Hematopoietic multipotent progenitor cell (in vitro differentiated cells): Measurements from ENCODE around the gene COMMD3. TPM values are rescaled to one million over a fixed set of nuclear protein-coding genes. Genes with fewer than 3 reads are reported as not detected.
"Not testable (repeated sequence)": the region's sequence is repeated elsewhere in the genome, so short reads cannot be mapped to it uniquely, and the experiment has no call there.

Experiments used
- DNase-seq, 3 donors: peaks; one replicate each; pipeline ENCODE4 v3.0.0-alpha.2; 2011 to 2015; ENCODE audit warnings: low read depth in 2 of 3, low spot score in 2 of 3
- total RNA-seq: library from RNA; depleted of rRNA; stranded (reverse); fragments of >200 nt; gene quantifications from one replicate; pipeline ENCODE4 v1.2.3, GENCODE V29; 2012

The COMMD3 gene
- total RNA-seq: 19.7 TPM

DNA sequence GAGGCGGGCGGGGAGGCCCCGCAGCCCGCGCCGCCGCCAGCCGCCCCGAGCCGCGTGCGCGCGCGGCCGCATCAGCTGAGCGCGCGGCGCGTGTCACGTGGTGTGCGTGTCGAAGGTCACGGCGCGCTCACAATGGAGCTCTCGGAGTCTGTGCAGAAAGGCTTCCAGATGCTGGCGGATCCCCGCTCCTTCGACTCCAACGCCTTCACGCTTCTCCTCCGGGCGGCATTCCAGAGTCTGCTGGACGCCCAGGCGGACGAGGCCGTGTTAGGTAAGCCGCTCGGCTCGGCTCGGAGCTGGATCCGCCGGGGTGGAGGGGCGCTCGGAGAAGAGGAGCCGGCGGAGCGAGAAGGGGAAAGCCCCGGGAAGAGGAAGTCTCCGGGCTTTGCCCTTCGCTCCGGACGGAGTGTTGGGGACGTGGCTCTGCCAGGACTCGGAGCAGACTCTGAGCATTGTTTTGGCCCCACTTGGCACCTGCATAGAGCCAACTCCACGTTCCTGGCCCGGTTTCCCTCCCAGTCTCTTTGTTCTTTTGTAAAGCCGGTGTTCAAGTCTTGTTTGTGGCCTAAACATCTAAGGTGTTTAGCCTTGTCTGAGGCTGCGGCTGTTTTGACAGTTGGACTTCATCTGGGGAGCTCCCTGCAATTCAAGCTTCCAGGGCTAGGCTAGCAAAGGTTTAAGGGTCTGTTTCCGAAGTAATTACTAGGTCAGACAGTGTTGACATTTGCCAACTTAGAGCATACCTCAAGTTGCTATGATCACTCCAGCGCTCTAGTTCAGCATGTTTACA lies at the start of gene COMMD3:
Gene COMMD3 (plus strand): TSS at position 103 of the 790 bp plus-strand sequence. CDS start 30 bp downstream, at position 133.
- DNase-seq: peak in 2 of 3 donors; percentile 85 to 87

- DNase-seq: no peak
Measured at GRCh38 chr10:22268503-22268902, 47.7 kb upstream of the COMMD3 start.

GRCh38 chr10:22271786-22272185 lies 44.4 kb upstream of the COMMD3 start:
- DNase-seq: no peak

DNA sequence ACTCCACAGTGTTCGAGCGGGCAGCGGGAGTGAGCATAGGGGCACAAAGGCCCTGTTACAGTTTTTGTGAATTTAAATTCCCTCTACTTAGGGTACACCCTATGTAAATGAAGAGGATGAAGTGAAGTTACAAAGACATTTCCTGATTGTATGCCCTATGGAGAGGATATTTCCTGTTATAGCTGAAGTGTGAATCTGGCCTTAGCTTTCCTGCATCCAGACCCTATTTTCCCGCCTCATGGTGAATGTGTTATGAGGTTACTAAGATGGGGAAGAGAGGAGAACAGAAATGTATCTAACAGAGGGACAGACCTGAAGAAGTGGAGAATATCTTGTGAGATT lies 37.8 kb upstream of the COMMD3 start:
- DNase-seq: no peak

DNA sequence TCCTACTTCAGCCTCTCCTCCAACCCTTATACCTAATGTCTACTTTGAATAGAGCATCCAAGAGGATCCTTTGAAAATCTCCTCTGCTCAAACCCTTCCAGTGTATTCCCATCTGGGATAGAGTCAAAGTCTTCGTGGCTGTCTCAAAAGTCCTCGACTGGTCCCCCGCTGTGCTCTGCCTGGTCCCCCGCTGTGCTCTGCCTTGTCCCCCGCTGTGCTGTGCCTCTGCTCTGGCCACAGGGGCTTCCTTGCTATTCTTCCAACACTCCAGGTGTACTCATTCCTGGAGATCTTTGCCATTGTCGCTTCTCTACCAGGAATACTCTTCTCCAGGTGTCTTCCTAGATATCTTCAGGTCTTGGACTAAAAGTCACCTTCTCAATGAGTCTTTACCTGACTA lies 36.1 kb upstream of the COMMD3 start:
- no peak for DNase-seq

DNA sequence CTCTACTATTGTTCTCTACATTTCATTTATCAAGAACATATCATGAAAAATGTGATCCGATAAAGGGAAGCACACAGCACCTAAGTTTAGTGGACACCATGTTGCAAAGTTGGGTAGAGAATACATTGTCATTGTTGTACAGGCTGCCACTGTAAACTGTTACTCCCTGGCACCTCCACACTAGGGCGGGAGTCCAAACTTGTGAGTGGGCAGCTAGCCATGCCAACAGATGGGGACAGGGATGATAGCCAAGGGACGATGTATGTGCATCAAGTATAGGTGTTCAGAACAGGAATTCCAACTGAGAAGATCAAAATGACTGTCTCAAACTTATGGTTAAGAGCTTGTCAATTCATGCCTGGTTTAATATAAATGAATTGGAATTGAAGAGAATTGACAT lies 31.1 kb upstream of the COMMD3 start:
- DNase-seq: no peak

DNA sequence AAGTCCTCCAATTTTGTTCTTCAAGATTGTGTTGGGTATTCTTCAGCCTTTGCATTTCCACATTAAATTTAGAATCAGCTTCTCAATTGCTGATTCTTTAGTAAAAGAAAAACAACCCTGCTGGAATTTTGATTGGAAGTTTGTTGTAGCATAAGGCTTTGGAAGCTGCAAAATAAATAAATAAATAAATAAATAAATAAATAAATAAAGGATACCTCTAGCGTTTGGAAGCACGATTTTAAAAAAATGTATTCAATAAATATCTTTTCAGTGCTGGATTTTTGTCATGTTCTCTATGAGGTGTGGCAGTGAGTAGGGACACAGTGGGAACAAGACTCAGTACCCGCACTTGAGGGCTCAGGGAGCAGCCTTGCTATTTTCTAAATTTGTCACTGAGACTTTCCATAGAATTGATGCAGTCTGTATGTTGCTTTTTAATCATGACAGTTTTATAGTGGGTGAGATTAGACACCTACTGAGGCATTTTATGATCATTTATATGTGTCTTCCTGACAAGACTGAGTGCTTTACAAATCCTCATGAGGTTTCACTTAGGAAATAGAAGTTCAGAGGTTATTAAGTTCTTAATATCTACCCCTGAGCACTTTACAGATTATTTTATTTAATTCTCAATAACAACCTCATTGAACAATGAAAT lies 22.3 kb upstream of the COMMD3 start:
- DNase-seq: no peak

- DNase-seq: no peak
Measured at GRCh38 chr10:22294694-22295093, 21.5 kb upstream of the COMMD3 start.

GRCh38 chr10:22301193-22301592 lies 15.0 kb upstream of the COMMD3 start:
- no peak for DNase-seq

DNA sequence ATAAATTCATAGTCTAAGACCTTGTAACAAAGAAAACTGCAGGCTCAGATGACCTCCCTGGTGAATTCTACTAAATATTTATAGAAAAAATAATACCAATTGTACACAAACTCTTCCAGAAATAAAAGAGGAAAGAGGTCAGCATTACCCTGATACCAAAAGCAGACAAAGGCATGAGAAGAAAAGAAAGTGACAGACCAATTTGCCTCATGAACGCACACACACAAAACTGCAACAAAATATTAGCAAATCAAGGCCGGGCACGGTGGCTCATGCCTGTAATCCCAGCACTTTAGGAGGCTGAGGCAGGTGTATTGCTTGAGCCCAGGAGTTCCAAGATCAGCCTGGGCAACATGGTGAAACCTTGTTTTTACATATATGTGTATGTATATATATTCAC lies 12.7 kb upstream of the COMMD3 start:
- no peak for DNase-seq

- no peak for DNase-seq
Measured at GRCh38 chr10:22305721-22306120, 10.5 kb upstream of the COMMD3 start.

- DNase-seq: no peak
Measured at GRCh38 chr10:22308390-22308789, 7.8 kb upstream of the COMMD3 start.

- no peak for DNase-seq
Measured at GRCh38 chr10:22309180-22310000, 6.8 kb upstream of the COMMD3 start.

GRCh38 chr10:22310012-22310411 lies 6.2 kb upstream of the COMMD3 start:
- DNase-seq: not testable (repeated sequence)

DNA sequence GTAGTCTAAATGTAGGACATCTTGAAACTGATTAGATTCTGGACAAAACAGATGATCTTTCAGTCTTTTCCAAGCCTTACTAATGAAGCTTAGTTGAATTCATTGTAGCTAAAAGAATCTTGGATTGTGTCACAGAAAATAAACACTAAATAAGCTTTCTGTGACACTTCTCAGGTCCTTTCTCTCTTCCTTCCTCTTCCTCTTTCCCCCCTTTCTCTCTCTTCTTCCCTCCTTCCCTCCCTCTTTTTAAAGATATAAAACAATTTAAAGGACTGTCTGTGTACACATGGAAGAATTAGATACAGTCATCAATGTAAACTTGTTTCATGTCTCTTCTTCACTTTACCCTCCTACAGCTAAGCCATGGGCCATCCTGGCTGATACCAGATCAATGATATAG lies 5.3 kb upstream of the COMMD3 start:
- DNase-seq: no peak

DNA sequence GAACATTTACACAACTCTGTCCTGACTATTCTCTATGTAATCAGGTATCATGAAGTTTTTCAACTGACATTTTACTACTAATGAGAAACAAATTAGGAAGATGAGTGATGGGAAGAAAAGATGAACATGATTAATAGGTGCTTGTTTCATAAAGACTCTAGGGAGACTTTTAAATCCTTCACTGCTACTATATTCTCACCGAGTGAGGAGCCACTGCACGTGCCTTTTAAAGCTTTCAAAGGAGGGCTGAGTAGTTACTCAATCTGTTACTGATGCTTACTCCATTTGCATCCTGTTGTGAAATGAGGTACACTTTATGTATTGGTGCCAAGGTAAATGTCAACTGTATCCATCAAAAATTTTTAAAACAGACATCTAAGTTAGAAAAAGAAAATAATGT lies 1.3 kb upstream of the COMMD3 start:
- no peak for DNase-seq

- no peak for DNase-seq
Measured at GRCh38 chr10:22315455-22316285, 518 bp upstream of the COMMD3 start.

DNA sequence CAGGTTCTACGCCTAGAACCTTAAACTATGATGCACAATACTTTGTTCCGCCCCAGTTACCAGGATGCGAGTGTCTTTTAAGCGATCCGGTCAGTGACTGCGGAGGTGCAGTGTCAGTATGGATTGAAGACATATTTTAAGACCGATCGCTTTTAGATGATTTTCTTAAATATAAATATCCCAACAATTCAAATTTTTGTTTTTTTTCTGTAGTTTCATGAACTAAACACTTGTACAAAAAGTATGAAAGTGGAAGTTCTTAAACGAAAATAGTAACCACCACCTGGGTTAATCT lies 835 bp downstream of the COMMD3 start:
- no peak for DNase-seq

GRCh38 chr10:22317771-22318565 lies 1.8 kb downstream of the COMMD3 start:
- DNase-seq: no peak

GRCh38 chr10:22318772-22319171 lies 2.6 kb downstream of the COMMD3 start:
- no peak for DNase-seq
